Measurements from ENCODE around the gene SMOC2.
"Not testable (repeated sequence)": the region's sequence is repeated elsewhere in the genome, so short reads cannot be mapped to it uniquely, and the experiment has no call there.

Gene SMOC2

GRCh38 chr6:168666699-168667427, 225.9 kb downstream of the SMOC2 start:
- DNase-seq: no peak

- no peak for DNase-seq
Observed at GRCh38 chr6:168667428-168667805, 226.4 kb downstream of the SMOC2 start.

GRCh38 chr6:168670401-168670985, 229.5 kb downstream of the SMOC2 start:
- no peak for DNase-seq

- no peak for DNase-seq
Observed at GRCh38 chr6:168671028-168671862, 230.3 kb downstream of the SMOC2 start.

- DNase-seq: no peak
Observed at GRCh38 chr6:168671863-168672546, 231.0 kb downstream of the SMOC2 start.

- DNase-seq: no peak
Observed at GRCh38 chr6:168674595-168674994, 233.6 kb downstream of the SMOC2 start.

GRCh38 chr6:168675375-168675774, 234.4 kb downstream of the SMOC2 start:
- no peak for DNase-seq

- no peak for DNase-seq
Observed at GRCh38 chr6:168675933-168676551, 235.1 kb downstream of the SMOC2 start.

- no peak for DNase-seq
Observed at GRCh38 chr6:168676552-168677322, 235.8 kb downstream of the SMOC2 start.

GRCh38 chr6:168677323-168677781, 236.4 kb downstream of the SMOC2 start:
- DNase-seq: not testable (repeated sequence)

GRCh38 chr6:168678077-168678476, 237.1 kb downstream of the SMOC2 start:
- no peak for DNase-seq

- no peak for DNase-seq
Observed at GRCh38 chr6:168678588-168678987, 237.6 kb downstream of the SMOC2 start.

- no peak for DNase-seq
Observed at GRCh38 chr6:168681748-168682147, 240.8 kb downstream of the SMOC2 start.

- DNase-seq: no peak
Observed at GRCh38 chr6:168683621-168684020, 242.6 kb downstream of the SMOC2 start.

- no peak for DNase-seq
Observed at GRCh38 chr6:168684471-168684870, 243.5 kb downstream of the SMOC2 start.

- DNase-seq: no peak
Observed at GRCh38 chr6:168684906-168685305, 243.9 kb downstream of the SMOC2 start.

GRCh38 chr6:168686029-168686738, 245.2 kb downstream of the SMOC2 start:
- DNase-seq: no peak

- DNase-seq: no peak
Observed at GRCh38 chr6:168686831-168687730, 246.1 kb downstream of the SMOC2 start.

- no peak for DNase-seq
Observed at GRCh38 chr6:168690271-168690670, 249.3 kb downstream of the SMOC2 start.

GRCh38 chr6:168691774-168692173, 250.8 kb downstream of the SMOC2 start:
- no peak for DNase-seq
